Stomach smooth muscle (tissue), 2 donors: ENCODE measurements around the gene PTPRG.

Experiments
- H3K27ac ChIP-seq: one replicate; pipeline ENCODE4 v1.7.0; 2013; ENCODE audit warnings: mild to moderate bottlenecking, low read length, inconsistent platforms
- H3K27me3 ChIP-seq, 2 donors: one replicate each; pipeline ENCODE4 v1.7.0; 2013; ENCODE audit warnings: low read length in 2 of 2; ENCODE audit not compliant: insufficient read depth in 2 of 2, control insufficient read depth in 1 of 2
- H3K36me3 ChIP-seq, 2 donors: one replicate each; pipeline ENCODE4 v1.7.0; 2013; ENCODE audit warnings: low read length in 2 of 2; ENCODE audit not compliant: control insufficient read depth in 2 of 2, insufficient read depth in 2 of 2
- H3K4me1 ChIP-seq: one replicate; pipeline ENCODE4 v1.7.0; 2013; ENCODE audit warnings: low read length; ENCODE audit not compliant: control insufficient read depth, insufficient read depth
- H3K4me3 ChIP-seq, 2 donors: one replicate each; pipeline ENCODE4 v1.7.0; 2013; ENCODE audit warnings: low read length in 2 of 2
- H3K9ac ChIP-seq, 2 donors: one replicate each; pipeline ENCODE4 v1.7.0; 2013; ENCODE audit warnings: low read length in 2 of 2, mild to moderate bottlenecking in 1 of 2
- H3K9me3 ChIP-seq, 2 donors: one replicate each; pipeline ENCODE4 v1.7.0; 2013; ENCODE audit warnings: low read length in 2 of 2; ENCODE audit not compliant: control insufficient read depth in 2 of 2
- donor health status: healthy.
- donor health status: Pancreatic carcinoma.

Gene PTPRG

GRCh38 chr3:61865466-61866152 is 304.2 kb downstream of the PTPRG start:
- peak overlapping the region; percentile 37 for H3K27ac ChIP-seq
- no peak overlapping the region for H3K4me3 ChIP-seq
- no peaks in the 10 kb centered on the region for H3K36me3 ChIP-seq
- H3K4me1 ChIP-seq: peaks cover 35% of the 10 kb centered on the region
- no peak overlapping the region for H3K9ac ChIP-seq
- no peaks in the 10 kb centered on the region for H3K27me3 ChIP-seq
- H3K9me3 ChIP-seq: no peaks in the 10 kb centered on the region

DNA sequence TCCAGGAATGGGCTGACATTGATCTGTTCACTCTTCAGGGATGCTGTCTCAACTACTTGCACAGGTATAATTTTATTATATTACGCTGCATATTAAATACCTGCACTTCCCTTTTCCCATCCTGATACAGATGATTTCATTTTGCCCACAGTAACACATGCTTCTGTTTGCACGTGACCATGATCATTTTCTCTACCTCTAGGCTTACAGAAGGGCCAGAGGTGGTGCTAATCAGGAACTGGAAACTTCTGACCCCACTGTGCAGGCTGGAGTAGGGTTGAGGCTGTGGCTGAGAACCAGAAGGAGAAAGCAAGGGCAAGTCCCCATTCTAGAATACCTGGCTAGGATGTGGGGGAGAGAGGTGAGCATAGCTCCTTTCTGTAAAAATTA is 304.8 kb downstream of the PTPRG start:
- Histone ChIP-seq H3K27ac (no peak overlapping the region), H3K4me3 (no peak overlapping the region), H3K27me3 (no peaks in the 10 kb centered on the region), H3K9me3 (no peaks in the 10 kb centered on the region), H3K4me1 (peaks cover 35% of the 10 kb centered on the region), H3K9ac (no peak overlapping the region), H3K36me3 (no peaks in the 10 kb centered on the region)

DNA sequence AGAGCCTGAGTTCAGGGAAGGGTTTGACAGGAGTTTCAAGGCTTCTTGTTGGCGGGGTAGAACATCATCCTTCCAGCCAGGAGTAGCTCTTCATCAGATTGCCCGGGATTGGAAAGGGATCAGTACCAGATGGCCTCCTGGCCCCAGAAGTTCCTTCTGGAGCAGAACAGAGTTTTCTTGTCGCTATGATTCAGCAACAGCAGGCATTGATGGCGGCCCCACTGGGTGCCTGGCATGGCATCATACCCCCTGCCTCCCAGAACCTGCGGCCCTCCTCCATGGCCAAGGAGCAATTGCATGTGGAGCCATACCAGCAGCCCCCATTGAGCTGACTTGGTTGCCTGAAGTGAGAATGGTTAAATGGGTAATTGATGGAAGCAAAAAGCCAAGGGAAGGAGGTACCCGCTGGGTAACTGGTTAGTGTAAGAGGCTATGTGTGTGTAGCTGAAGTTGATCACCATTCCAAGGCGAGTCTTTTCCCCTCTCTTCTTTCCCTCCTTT is 305.6 kb downstream of the PTPRG start:
- Histone ChIP-seq H3K9me3 (no peaks in the 10 kb centered on the region), H3K9ac (no peak overlapping the region), H3K4me3 (no peak overlapping the region), H3K27me3 (no peaks in the 10 kb centered on the region), H3K4me1 (peaks cover 38% of the 10 kb centered on the region), H3K27ac (no peak overlapping the region), H3K36me3 (no peaks in the 10 kb centered on the region)

DNA sequence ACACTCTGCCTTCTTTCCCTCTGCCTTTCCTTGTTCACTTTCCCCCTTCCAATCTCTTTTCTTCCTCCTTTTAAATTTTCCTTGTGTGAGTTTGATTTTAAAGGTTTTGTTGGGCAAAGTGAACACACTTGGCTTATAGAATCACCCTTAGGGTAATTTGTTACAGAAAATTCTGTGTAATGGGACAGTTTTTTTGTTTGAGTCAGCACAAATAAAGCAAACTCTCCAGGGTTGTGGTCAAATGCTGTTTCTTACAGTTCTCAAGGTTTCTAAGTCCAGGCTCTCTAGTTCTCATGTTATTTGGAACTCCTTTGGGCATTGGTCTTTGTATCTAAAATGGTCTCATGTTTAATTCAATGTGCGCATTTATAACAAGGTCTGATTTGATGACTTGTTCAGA is 307.1 kb downstream of the PTPRG start:
- Histone ChIP-seq H3K9ac (no peak overlapping the region), H3K9me3 (no peaks in the 10 kb centered on the region), H3K27me3 (no peaks in the 10 kb centered on the region), H3K4me1 (peaks cover 24% of the 10 kb centered on the region), H3K4me3 (no peak overlapping the region), H3K27ac (no peak overlapping the region), H3K36me3 (no peaks in the 10 kb centered on the region)

GRCh38 chr3:61869371-61869770 is 308.0 kb downstream of the PTPRG start:
- no peaks in the 10 kb centered on the region for H3K9me3 ChIP-seq
- no peak overlapping the region for H3K4me3 ChIP-seq
- no peaks in the 10 kb centered on the region for H3K27me3 ChIP-seq
- no peaks in the 10 kb centered on the region for H3K36me3 ChIP-seq
- no peak overlapping the region for H3K27ac ChIP-seq
- H3K9ac ChIP-seq: no peak overlapping the region
- H3K4me1 ChIP-seq: peaks cover 27% of the 10 kb centered on the region

DNA sequence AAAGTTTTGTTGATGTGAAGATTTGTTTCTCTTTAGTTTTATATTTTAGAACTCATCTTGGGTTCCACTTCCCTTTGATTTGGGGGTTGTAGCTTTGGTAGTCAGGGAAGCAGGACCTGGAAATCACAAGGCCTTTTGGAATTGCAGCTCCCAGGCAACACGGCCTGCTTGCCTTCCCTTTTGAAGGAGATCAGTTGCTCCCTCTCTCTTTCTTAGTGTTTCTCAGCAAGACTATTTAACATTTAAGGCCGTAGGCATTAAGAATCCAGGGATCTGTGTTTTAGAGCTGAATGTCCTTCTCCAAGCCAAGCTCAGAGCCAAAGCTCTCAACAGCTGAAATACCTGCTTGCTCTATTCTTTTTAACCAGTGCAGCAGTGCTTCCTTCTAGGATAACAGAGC is 310.3 kb downstream of the PTPRG start:
- Histone ChIP-seq H3K9me3 (no peaks in the 10 kb centered on the region), H3K36me3 (no peaks in the 10 kb centered on the region), H3K4me3 (no peak overlapping the region), H3K4me1 (peaks cover 18% of the 10 kb centered on the region), H3K27ac (peak overlapping the region; percentile 7), H3K27me3 (no peaks in the 10 kb centered on the region), H3K9ac (no peak overlapping the region)

DNA sequence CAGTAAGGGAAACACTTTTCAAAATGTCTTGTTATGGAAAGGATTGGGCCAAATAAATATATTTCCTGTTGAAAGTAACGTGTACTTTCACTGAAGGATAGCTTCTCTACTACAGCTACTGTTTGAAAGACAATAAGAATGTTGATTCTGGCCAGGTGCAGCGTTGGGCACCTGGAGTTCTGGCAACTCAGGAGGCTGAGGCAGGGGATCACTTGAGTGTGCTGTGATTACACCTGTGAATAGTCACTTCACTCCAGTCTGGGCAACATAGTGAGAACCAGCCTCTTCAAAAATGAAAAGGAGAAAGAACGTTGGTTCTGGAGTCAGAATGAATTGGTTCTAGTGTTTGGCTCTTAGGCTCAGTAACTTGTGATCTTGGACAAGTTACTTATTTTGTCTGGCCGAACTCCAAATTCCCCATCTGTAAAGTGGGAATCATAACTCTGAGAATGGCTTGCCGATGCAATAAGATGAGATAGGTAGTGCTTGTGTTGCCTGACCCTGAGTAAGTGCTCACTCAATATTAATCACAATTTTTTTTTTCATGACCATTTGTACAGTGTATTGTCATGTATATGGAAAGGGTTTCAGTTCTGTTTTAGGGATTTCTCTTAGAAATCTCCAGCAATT is 310.8 kb downstream of the PTPRG start:
- Histone ChIP-seq H3K9ac (no peak overlapping the region), H3K4me3 (no peak overlapping the region), H3K9me3 (no peaks in the 10 kb centered on the region), H3K36me3 (no peaks in the 10 kb centered on the region), H3K4me1 (peaks cover 18% of the 10 kb centered on the region), H3K27ac (peak overlapping the region; percentile 7), H3K27me3 (no peaks in the 10 kb centered on the region)

GRCh38 chr3:61875046-61875844 is 313.9 kb downstream of the PTPRG start:
- Histone ChIP-seq H3K36me3 (no peaks in the 10 kb centered on the region), H3K9me3 (no peaks in the 10 kb centered on the region), H3K27ac (no peak overlapping the region), H3K27me3 (no peaks in the 10 kb centered on the region), H3K4me3 (no peak overlapping the region), H3K4me1 (peaks cover 14% of the 10 kb centered on the region), H3K9ac (peak overlapping the region in 1 of 2 donors; percentile 13)

- Histone ChIP-seq H3K9ac (no peak overlapping the region), H3K4me3 (no peak overlapping the region), H3K4me1 (peaks cover 14% of the 10 kb centered on the region), H3K9me3 (no peaks in the 10 kb centered on the region), H3K27me3 (no peaks in the 10 kb centered on the region), H3K36me3 (no peaks in the 10 kb centered on the region), H3K27ac (no peak overlapping the region)
These were observed 314.8 kb downstream of the PTPRG start for GRCh38 chr3:61875976-61876671.

DNA sequence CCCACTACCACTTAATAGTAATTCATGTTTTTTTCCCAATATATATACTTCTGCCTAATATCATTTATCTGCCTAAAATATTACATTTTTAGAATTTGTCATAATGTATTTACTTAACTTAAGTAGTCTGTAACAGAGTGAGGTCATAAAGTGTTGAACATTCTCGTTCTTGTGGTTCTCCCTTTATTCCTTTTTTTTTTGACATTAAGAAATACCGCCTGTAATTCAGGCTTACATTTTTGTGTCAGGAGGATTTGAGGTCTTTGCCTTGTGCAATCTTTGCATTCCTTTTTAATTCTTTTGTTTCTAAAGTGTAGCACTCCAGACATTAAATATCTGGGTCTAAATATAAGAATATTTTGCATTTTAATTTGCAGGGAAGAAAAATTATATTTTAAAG is 315.4 kb downstream of the PTPRG start:
- no peaks in the 10 kb centered on the region for H3K36me3 ChIP-seq
- no peaks in the 10 kb centered on the region for H3K9me3 ChIP-seq
- H3K4me1 ChIP-seq: peaks cover 11% of the 10 kb centered on the region
- no peak overlapping the region for H3K27ac ChIP-seq
- no peak overlapping the region for H3K4me3 ChIP-seq
- no peak overlapping the region for H3K9ac ChIP-seq
- H3K27me3 ChIP-seq: no peaks in the 10 kb centered on the region
